Fibroblast of skin of left biceps (primary cell): ENCODE data around the gene SZRD1.

Experiments used
- DNase-seq, 2 experiments: peaks; one replicate each; pipeline ENCODE4 v3.0.0-alpha.2; 2013; ENCODE audit warnings: low read depth in 2 of 2

The SZRD1 gene

GRCh38 chr1:16394977-16395376 lies 27.9 kb downstream of the SZRD1 start:
- no peak for DNase-seq

- DNase-seq: no peak
These were observed 29.5 kb downstream of the SZRD1 start for GRCh38 chr1:16396591-16396990.

- DNase-seq: no peak
These were observed 30.1 kb downstream of the SZRD1 start for GRCh38 chr1:16397120-16397519.

- DNase-seq: no peak
These were observed 31.4 kb downstream of the SZRD1 start for GRCh38 chr1:16398371-16398953.

GRCh38 chr1:16402742-16403141 lies 35.7 kb downstream of the SZRD1 start:
- no peak for DNase-seq

GRCh38 chr1:16405441-16405840 lies 38.4 kb downstream of the SZRD1 start:
- no peak for DNase-seq

GRCh38 chr1:16406868-16407267 lies 39.8 kb downstream of the SZRD1 start:
- no peak for DNase-seq

GRCh38 chr1:16409536-16410152 lies 42.6 kb downstream of the SZRD1 start:
- no peak for DNase-seq

- DNase-seq: no peak
These were observed 43.8 kb downstream of the SZRD1 start for GRCh38 chr1:16410803-16411202.

- no peak for DNase-seq
These were observed 46.1 kb downstream of the SZRD1 start for GRCh38 chr1:16413191-16413590.

- DNase-seq: no peak
These were observed 51.9 kb downstream of the SZRD1 start for GRCh38 chr1:16418823-16419425.

GRCh38 chr1:16420424-16421118 lies 53.5 kb downstream of the SZRD1 start:
- no peak for DNase-seq

- DNase-seq: no peak
These were observed 54.2 kb downstream of the SZRD1 start for GRCh38 chr1:16421201-16421600.

- no peak for DNase-seq
These were observed 55.0 kb downstream of the SZRD1 start for GRCh38 chr1:16422041-16422440.

GRCh38 chr1:16425125-16426025 lies 58.3 kb downstream of the SZRD1 start:
- DNase-seq: no peak

- no peak for DNase-seq
These were observed 63.6 kb downstream of the SZRD1 start for GRCh38 chr1:16430606-16431005.

GRCh38 chr1:16433030-16433429 lies 66.0 kb downstream of the SZRD1 start:
- DNase-seq: no peak

- DNase-seq: no peak
These were observed 67.0 kb downstream of the SZRD1 start for GRCh38 chr1:16434007-16434406.

- DNase-seq: peak in 1 of 2 experiments; percentile 6
These were observed 67.5 kb downstream of the SZRD1 start for GRCh38 chr1:16434501-16434900.

- DNase-seq: no peak
These were observed 70.0 kb downstream of the SZRD1 start, which contains the start of gene SPATA21 for GRCh38 chr1:16436946-16437474. SPATA21 (minus strand) TSS chr1:16437424; CDS start chr1:16431371, 6,053 bp downstream.

- DNase-seq: no peak
These were observed 71.5 kb downstream of the SZRD1 start for GRCh38 chr1:16438516-16438915.
